HepG2 (cell line): ENCODE data around the gene LTBR. TPM values are rescaled to one million over a fixed set of nuclear protein-coding genes. Genes with fewer than 3 reads are reported as not detected.
A peak's percentile ranks its signal among the peaks of the same experiment; 100 is the strongest.

Source experiments
- ATRX ChIP-seq: sonication (generic); formaldehyde crosslinking; IDR thresholded peaks from 2 replicates; pipeline ENCODE4 v1.4.0; 2020; ENCODE audit warnings: missing genetic modification reagents, borderline replicate concordance
- CAMTA2 ChIP-seq: sonication (generic); formaldehyde crosslinking; IDR thresholded peaks from 2 replicates; pipeline ENCODE4 v1.4.0; 2020; ENCODE audit warnings: mild to moderate bottlenecking, missing genetic modification reagents, borderline replicate concordance
- GLI4 ChIP-seq: sonication (generic); formaldehyde crosslinking; IDR thresholded peaks from 2 replicates; pipeline ENCODE4 v1.5.1; 2020; ENCODE audit warnings: missing genetic modification reagents, mild to moderate bottlenecking, moderate library complexity, borderline replicate concordance
- MBNL3 ChIP-seq: fragments of 250-450 bp; sonication (Bioruptor Pico); conservative IDR thresholded peaks from 2 replicates; pipeline ENCODE4 v1.8.0; 2022; ENCODE audit warnings: mild to moderate bottlenecking, inconsistent platforms
- PHB2 ChIP-seq: fragments of 450-650 bp; IDR thresholded peaks from 2 replicates; pipeline ENCODE4 v1.6.1; 2018; ENCODE audit not compliant: partially characterized antibody
- YEATS4 ChIP-seq: sonication (generic); formaldehyde crosslinking; IDR thresholded peaks from 2 replicates; pipeline ENCODE4 v1.4.0; 2020; ENCODE audit warnings: missing genetic modification reagents, borderline replicate concordance
- ZNF510 ChIP-seq: sonication (generic); formaldehyde crosslinking; IDR thresholded peaks from 2 replicates; pipeline ENCODE4 v1.4.0; 2020; ENCODE audit warnings: low read depth, mild to moderate bottlenecking, missing genetic modification reagents
- ZNF552 ChIP-seq: sonication (generic); formaldehyde crosslinking; IDR thresholded peaks from 2 replicates; pipeline ENCODE4 v1.9.0; 2022; ENCODE audit warnings: missing genetic modification reagents, mild to moderate bottlenecking, borderline replicate concordance
- polyA plus RNA-seq, 8 experiments: library from polyadenylated mRNA; depleted of rRNA in 3 of 8; stranded (reverse) in 7 of 8; unstranded in 1 of 8; fragments of >200 nt; fragmentation: Illumina TruSeq in 4 of 8; extraction: Trizol in 4 of 8; gene quantifications; 2 replicates each; pipeline versions ENCODE4 v1.2.1 to v1.2.3, GENCODE V29; 2011 to 2016; ENCODE audit warnings: low read depth in 4 of 8, missing spikeins in 1 of 8, mixed read lengths in 1 of 8; ENCODE audit not compliant: insufficient read depth in 1 of 8
- total RNA-seq, 5 experiments: library from RNA; depleted of rRNA; stranded (reverse); fragments of >200 nt; fragmentation: Illumina TruSeq; extraction: Trizol; gene quantifications; 2 replicates each; pipeline ENCODE4 v1.2.3, GENCODE V29; 2016; ENCODE audit warnings: low read depth in 1 of 5
- TF ChIP-seq, protein P1 (sequence below): sonication (generic); formaldehyde crosslinking; IDR thresholded peaks from 2 replicates; pipeline ENCODE4 v1.9.0; 2021; ENCODE audit warnings: missing genetic modification reagents, borderline replicate concordance
- TF ChIP-seq, protein P2 (sequence below): sonication (generic); formaldehyde crosslinking; IDR thresholded peaks from 2 replicates; pipeline ENCODE4 v1.5.0; 2020; ENCODE audit warnings: missing genetic modification reagents
- TF ChIP-seq, protein P3 (sequence below): IDR thresholded peaks from 2 replicates; pipeline ENCODE4 v1.6.1; 2016
- TF ChIP-seq, protein P4 (sequence below): sonication (generic); formaldehyde crosslinking; IDR thresholded peaks from 2 replicates; pipeline ENCODE4 v1.5.0; 2020; ENCODE audit warnings: mild to moderate bottlenecking, missing genetic modification reagents

LTBR gene
- total and polyA plus RNA-seq, 2 of the 13 experiments (the other 11 are each of a cell fraction or from before 2014, with no cell fraction given) = 31.4 to 34.8 TPM

DNA sequence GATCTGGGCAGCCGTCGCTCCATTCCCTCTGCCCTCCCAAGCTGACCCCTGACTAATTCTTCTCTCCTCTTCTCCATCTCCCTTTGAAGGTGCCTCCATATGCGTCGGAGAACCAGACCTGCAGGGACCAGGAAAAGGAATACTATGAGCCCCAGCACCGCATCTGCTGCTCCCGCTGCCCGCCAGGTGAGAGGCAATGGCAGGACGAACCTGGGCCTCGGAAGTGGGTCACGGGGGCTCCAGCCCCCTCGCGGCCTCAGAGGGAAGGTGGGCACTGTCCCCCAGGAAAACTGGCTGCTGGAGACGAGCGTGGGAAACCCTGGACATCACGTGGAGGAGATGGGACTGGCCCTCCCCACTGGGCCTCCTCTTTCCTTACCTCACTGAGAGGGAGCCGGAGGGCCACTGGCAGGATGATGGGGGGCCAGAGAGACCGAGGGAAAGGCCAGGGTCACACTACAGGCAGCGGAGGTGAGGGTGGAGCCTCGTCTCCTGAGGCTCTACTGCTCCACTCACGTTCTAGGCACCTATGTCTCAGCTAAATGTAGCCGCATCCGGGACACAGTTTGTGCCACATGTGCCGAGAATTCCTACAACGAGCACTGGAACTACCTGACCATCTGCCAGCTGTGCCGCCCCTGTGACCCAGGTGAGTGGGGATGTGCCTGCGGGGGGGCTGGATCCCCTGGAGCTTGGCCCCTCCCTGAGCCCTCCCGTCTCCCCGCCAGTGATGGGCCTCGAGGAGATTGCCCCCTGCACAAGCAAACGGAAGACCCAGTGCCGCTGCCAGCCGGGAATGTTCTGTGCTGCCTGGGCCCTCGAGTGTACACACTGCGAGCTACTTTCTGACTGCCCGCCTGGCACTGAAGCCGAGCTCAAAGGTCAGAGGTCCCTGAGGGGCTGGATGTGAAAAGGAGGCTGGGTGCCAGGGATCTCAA lies 806 bp downstream of the LTBR start (continued):
- TF ChIP-seq GLI4 (CRISPR knock-in tag) (peak; percentile 47; the same call in 1 of the 2 replicates), ZNF552 (CRISPR knock-in tag) (peak; percentile 44; the same call in 1 of the 2 replicates), PHB2 (no peak), ZNF510 (CRISPR knock-in tag) (no peak), ATRX (CRISPR knock-in tag) (no peak), YEATS4 (no peak), CAMTA2 (no peak), MBNL3 (CRISPR knock-in tag) (no peak)
- TF ChIP-seq, protein P1, sequence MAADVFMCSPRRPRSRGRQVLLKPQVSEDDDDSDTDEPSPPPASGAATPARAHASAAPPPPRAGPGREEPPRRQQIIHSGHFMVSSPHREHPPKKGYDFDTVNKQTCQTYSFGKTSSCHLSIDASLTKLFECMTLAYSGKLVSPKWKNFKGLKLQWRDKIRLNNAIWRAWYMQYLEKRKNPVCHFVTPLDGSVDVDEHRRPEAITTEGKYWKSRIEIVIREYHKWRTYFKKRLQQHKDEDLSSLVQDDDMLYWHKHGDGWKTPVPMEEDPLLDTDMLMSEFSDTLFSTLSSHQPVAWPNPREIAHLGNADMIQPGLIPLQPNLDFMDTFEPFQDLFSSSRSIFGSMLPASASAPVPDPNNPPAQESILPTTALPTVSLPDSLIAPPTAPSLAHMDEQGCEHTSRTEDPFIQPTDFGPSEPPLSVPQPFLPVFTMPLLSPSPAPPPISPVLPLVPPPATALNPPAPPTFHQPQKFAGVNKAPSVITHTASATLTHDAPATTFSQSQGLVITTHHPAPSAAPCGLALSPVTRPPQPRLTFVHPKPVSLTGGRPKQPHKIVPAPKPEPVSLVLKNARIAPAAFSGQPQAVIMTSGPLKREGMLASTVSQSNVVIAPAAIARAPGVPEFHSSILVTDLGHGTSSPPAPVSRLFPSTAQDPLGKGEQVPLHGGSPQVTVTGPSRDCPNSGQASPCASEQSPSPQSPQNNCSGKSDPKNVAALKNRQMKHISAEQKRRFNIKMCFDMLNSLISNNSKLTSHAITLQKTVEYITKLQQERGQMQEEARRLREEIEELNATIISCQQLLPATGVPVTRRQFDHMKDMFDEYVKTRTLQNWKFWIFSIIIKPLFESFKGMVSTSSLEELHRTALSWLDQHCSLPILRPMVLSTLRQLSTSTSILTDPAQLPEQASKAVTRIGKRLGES (CRISPR knock-in tag) = no peak
- TF ChIP-seq, protein P2, sequence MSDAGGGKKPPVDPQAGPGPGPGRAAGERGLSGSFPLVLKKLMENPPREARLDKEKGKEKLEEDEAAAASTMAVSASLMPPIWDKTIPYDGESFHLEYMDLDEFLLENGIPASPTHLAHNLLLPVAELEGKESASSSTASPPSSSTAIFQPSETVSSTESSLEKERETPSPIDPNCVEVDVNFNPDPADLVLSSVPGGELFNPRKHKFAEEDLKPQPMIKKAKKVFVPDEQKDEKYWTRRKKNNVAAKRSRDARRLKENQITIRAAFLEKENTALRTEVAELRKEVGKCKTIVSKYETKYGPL = no peak
- TF ChIP-seq, protein P3, sequence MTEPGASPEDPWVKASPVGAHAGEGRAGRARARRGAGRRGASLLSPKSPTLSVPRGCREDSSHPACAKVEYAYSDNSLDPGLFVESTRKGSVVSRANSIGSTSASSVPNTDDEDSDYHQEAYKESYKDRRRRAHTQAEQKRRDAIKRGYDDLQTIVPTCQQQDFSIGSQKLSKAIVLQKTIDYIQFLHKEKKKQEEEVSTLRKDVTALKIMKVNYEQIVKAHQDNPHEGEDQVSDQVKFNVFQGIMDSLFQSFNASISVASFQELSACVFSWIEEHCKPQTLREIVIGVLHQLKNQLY (CRISPR knock-in tag) = no peak
- TF ChIP-seq, protein P4, sequence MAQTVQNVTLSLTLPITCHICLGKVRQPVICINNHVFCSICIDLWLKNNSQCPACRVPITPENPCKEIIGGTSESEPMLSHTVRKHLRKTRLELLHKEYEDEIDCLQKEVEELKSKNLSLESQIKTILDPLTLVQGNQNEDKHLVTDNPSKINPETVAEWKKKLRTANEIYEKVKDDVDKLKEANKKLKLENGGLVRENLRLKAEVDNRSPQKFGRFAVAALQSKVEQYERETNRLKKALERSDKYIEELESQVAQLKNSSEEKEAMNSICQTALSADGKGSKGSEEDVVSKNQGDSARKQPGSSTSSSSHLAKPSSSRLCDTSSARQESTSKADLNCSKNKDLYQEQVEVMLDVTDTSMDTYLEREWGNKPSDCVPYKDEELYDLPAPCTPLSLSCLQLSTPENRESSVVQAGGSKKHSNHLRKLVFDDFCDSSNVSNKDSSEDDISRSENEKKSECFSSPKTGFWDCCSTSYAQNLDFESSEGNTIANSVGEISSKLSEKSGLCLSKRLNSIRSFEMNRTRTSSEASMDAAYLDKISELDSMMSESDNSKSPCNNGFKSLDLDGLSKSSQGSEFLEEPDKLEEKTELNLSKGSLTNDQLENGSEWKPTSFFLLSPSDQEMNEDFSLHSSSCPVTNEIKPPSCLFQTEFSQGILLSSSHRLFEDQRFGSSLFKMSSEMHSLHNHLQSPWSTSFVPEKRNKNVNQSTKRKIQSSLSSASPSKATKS (CRISPR knock-in tag) = no peak
